T-helper 17 cell (primary cell): ENCODE results near the gene PPP1R12B. TPM values are rescaled to one million over a fixed set of nuclear protein-coding genes. Genes with fewer than 3 reads are reported as not detected.
A peak's percentile ranks its signal among the peaks of the same experiment; 100 is the strongest.

Experiments
- ATAC-seq: fragments of 150-1000 bp; cut with Tn5 transposase; 2 replicates; pipeline ENCODE4 v1.10.0; 2021; ENCODE audit warnings: mild to moderate bottlenecking, moderate library complexity
- DNase-seq, 3 donors: peaks; one replicate each; pipeline versions ENCODE4 v3.0.0 to v3.0.0-alpha.2; 2020 to 2021
- H3K9me3 ChIP-seq: one replicate; pipeline ENCODE4 v1.7.0; 2013; ENCODE audit warnings: low read length, mild to moderate bottlenecking; ENCODE audit not compliant: control insufficient read depth, poor library complexity, severe bottlenecking
- H3K27ac Mint-ChIP-seq: one replicate; pipeline ENCODE4 v1.8.0; 2022; ENCODE audit warnings: mild to moderate bottlenecking, moderate library complexity, mixed read lengths
- H3K27me3 Mint-ChIP-seq: one replicate; pipeline ENCODE4 v1.8.0; 2022; ENCODE audit warnings: mixed read lengths
- H3K36me3 Mint-ChIP-seq: one replicate; pipeline ENCODE4 v1.8.0; 2022; ENCODE audit warnings: low read depth, mixed read lengths
- H3K4me1 Mint-ChIP-seq: one replicate; pipeline ENCODE4 v1.8.0; 2022; ENCODE audit warnings: mild to moderate bottlenecking, mixed read lengths
- H3K4me3 Mint-ChIP-seq: one replicate; pipeline ENCODE4 v1.8.0; 2022; ENCODE audit warnings: mild to moderate bottlenecking, moderate library complexity, mixed read lengths
- total RNA-seq, 4 donors: library from RNA in 2 of 4; stranded (reverse) in 2 of 4; gene quantifications; one replicate each; pipeline ENCODE4 v1.2.3 and lab custom pipeline; 2022 to 2026

The PPP1R12B gene, protein sequence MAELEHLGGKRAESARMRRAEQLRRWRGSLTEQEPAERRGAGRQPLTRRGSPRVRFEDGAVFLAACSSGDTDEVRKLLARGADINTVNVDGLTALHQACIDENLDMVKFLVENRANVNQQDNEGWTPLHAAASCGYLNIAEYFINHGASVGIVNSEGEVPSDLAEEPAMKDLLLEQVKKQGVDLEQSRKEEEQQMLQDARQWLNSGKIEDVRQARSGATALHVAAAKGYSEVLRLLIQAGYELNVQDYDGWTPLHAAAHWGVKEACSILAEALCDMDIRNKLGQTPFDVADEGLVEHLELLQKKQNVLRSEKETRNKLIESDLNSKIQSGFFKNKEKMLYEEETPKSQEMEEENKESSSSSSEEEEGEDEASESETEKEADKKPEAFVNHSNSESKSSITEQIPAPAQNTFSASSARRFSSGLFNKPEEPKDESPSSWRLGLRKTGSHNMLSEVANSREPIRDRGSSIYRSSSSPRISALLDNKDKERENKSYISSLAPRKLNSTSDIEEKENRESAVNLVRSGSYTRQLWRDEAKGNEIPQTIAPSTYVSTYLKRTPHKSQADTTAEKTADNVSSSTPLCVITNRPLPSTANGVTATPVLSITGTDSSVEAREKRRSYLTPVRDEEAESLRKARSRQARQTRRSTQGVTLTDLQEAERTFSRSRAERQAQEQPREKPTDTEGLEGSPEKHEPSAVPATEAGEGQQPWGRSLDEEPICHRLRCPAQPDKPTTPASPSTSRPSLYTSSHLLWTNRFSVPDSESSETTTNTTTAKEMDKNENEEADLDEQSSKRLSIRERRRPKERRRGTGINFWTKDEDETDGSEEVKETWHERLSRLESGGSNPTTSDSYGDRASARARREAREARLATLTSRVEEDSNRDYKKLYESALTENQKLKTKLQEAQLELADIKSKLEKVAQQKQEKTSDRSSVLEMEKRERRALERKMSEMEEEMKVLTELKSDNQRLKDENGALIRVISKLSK
- total RNA-seq = 10 to 100 TPM; 28.6 to 30.4 TPM
- total RNA-seq (lab: John Stamatoyannopoulos, UW) = 38.7 to 49.7 reads per million in 2 donors

DNA sequence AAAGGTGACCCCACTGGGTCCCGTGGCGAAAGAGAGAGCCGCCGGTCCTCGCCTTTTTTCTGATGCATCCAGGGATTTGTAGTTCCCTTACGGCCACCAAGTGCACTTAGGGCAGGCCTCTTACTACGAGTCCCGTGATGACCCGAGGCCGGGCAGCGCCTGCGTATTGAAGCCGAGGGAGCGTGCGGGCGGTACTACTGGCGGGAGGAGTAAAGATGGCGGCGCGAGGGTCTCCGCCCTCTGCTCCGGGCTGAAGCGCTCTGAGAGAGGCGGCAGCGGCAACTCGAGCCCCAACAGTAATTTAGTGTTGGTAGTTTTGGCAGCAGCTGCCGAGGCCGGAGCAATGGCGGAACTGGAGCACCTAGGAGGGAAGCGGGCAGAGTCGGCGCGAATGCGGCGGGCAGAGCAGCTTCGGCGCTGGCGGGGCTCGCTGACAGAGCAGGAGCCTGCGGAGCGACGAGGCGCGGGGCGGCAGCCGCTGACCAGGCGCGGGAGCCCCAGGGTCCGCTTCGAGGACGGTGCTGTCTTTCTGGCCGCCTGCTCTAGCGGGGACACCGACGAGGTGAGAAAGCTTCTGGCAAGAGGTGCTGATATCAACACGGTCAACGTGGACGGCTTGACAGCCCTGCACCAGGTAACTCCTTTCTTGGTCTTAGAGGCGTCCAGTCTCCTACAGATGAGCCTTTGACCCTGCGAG lies at the start of gene PPP1R12B:
Gene PPP1R12B, plus strand, starts transcription at position 191 of the 697 bp plus-strand sequence. Its CDS starts 153 bp downstream, at position 344.
- ATAC-seq = peak; percentile 97
- peaks cover 5% of the 10 kb centered on the region for H3K36me3 Mint-ChIP-seq

DNA sequence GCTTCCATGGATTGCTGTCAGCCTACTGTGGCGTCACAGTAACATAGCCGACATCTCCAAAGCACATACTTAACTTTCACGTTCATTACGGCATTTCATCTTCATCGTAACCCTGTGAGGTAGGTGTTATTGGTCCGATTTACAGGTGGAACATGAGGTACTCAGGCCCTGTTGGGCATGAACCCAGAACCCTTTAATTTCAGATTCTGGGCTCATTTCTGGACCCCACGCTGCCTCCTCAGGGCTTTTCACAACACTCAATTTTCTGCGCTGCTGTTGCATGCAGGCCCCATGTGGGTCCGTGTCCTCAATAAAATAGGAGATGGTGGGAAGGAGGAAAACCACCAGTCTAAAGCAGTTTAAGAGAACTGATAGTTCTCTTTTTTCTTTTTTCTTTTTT lies 46.3 kb upstream of the PPP1R12B start:
- peaks cover 11% of the 10 kb centered on the region for H3K27me3 Mint-ChIP-seq
- H3K27ac Mint-ChIP-seq = no peak overlapping the region
- H3K36me3 Mint-ChIP-seq = no peaks in the 10 kb centered on the region
- peaks cover 5% of the 10 kb centered on the region for H3K4me1 Mint-ChIP-seq
- H3K4me3 Mint-ChIP-seq = no peak overlapping the region
- DNase-seq = no peak
- ATAC-seq = no peak
- no peaks in the 10 kb centered on the region for H3K9me3 ChIP-seq

More for the DNA sequence above, at the start of gene PPP1R12B:
- no peaks in the 10 kb centered on the region for H3K27me3 Mint-ChIP-seq
- peak within 1 kb of the TSS; percentile 98 for H3K4me3 Mint-ChIP-seq
- H3K9me3 ChIP-seq = no peaks in the 10 kb centered on the region
- H3K27ac Mint-ChIP-seq = peak within 1 kb of the TSS; percentile 87
- peak; percentile 91 to 94 (median 92) for DNase-seq
- peaks cover 28% of the 10 kb centered on the region for H3K4me1 Mint-ChIP-seq

DNA sequence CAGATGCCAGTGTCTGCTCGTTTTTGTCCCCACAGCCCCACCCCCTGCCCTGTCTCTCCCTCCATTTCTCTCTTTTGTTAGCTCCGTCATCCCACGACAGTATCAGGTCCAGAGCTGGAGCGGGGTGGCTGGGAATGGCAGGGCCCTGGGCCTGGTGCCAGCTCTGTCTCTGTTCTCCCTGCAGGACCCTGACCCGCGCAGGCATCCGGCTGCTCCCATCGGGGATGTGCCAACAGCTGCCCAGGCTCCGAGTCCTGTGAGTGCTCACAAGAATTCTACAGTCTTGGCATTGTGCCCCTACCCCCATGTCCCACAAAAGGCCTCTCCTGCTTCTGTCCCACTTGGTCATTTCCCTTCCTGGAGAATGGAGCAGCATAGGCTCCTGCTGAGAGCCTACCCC lies 44.1 kb upstream of the PPP1R12B start:
- ATAC-seq (no peak), DNase-seq (no peak)
- H3K9me3 ChIP-seq = no peaks in the 10 kb centered on the region
- H3K27ac Mint-ChIP-seq = peak overlapping the region; percentile 83
- peaks cover 11% of the 10 kb centered on the region for H3K27me3 Mint-ChIP-seq
- H3K4me1 Mint-ChIP-seq = peaks cover 3% of the 10 kb centered on the region
- no peak overlapping the region for H3K4me3 Mint-ChIP-seq
- no peaks in the 10 kb centered on the region for H3K36me3 Mint-ChIP-seq

DNA sequence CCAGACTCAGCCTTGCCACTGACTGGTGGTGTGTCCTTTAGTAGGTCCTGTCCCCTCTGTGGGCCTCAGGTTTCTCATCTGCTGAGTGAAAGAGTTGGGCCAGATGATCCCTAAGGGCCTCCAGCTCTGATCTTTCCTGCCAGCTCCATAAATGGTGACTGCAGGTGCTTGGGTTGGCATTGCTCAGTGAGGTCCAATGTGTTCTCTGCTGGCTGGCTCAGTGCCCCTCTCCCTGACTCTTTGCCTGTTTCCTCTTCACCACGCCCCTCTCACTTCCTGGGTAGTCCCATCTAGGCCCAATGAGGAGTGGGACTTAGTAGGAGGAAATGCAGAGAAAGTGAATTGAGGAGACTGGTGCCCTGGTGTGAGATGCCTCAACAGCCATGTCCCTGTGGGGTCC lies 43.3 kb upstream of the PPP1R12B start:
- DNase-seq = no peak
- Mint-ChIP-seq H3K27me3 (peaks cover 11% of the 10 kb centered on the region), H3K36me3 (no peaks in the 10 kb centered on the region), H3K27ac (no peak overlapping the region), H3K4me3 (no peak overlapping the region), H3K4me1 (peaks cover 3% of the 10 kb centered on the region)
- no peaks in the 10 kb centered on the region for H3K9me3 ChIP-seq
- no peak for ATAC-seq

DNA sequence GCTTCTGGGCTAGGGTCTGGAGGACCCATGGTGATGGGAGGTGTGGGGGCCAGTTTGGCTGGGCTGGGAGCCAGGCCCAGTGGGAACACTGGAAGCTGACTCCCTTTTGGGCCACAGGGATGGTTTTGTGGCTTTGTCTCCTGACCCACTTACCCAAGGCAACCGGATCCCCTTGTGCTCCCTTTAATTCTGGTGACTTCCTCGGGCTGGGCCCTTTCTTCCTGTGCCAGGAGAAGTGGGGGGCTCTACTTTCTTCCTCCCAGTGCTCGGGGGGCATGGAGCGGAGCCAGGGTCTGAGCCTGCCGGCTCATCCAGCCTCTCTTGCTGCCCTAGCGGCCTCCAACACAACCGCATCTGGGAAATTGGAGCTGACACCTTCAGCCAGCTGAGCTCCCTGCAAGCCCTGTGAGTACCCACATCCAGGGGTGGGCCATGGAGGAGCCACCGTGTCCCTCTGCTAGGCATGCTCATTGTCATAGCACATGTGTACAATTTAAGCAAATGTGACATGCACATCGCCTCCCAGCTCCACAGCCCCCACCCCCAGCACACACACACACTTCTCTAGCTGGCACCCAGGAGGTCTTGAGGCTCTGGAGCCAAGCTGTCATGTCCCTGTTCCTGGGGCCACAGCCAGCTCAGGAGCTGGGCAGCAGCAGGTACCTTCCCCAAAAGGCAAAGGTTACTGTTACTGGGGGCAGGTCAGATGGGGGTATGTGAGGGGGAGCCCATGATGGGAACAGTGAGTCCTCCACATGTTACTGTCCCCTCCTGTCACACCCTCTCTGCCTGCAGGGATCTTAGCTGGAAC lies 41.8 kb upstream of the PPP1R12B start:
- H3K27ac Mint-ChIP-seq = no peak overlapping the region
- H3K4me3 Mint-ChIP-seq = no peak overlapping the region
- ATAC-seq (no peak), DNase-seq (no peak)
- no peaks in the 10 kb centered on the region for H3K36me3 Mint-ChIP-seq
- H3K27me3 Mint-ChIP-seq = peaks cover 12% of the 10 kb centered on the region
- no peaks in the 10 kb centered on the region for H3K9me3 ChIP-seq
- peaks cover 3% of the 10 kb centered on the region for H3K4me1 Mint-ChIP-seq

DNA sequence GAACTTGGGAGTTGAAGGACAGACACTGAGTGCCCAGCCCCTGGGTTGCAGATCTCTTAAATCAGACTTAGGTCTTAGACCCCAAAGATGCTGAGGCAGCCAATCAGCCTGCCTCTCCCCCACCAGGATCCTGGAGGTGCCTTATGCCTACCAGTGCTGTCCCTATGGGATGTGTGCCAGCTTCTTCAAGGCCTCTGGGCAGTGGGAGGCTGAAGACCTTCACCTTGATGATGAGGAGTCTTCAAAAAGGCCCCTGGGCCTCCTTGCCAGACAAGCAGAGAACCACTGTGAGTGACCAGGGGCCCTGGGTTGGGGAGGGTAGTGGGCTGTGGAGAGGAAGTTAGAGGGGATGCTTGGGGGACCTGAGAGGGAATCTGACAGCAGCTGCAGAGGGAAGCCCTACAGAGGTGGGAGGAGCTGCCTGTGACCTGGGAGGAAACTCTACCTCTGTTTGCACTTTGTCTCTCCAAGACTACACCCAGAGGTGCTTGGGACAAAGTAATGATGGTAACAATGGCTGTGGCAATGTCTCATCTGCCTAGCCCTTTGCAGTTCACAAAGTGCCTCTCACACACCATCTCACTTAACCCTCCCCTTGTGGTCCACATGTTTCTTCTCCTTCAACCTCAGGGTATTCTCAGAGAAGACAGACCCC lies 38.3 kb upstream of the PPP1R12B start:
- no peak for DNase-seq
- no peaks in the 10 kb centered on the region for H3K9me3 ChIP-seq
- Mint-ChIP-seq H3K4me1 (no peaks in the 10 kb centered on the region), H3K4me3 (no peak overlapping the region), H3K27me3 (peaks cover 15% of the 10 kb centered on the region), H3K36me3 (no peaks in the 10 kb centered on the region), H3K27ac (no peak overlapping the region)
- no peak for ATAC-seq

DNA sequence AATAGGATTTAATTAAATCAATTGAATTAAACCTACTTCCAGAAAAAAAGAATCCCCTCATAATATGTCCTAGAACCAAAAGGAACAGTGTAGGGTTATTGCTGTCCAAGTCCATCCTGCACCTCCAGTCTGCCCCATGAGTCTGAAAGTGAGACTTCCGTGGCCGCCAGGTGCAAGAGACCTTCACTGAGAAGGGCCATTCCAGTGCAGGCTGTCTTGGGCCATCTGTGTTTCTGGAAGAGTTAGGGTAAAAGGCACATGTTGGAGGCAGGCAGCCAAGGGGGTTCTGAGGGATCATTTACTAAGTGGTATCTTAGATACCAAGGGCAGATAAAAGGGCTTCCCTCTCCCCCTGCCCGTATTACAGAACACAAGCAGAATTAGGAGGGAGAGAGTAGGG lies 37.8 kb upstream of the PPP1R12B start:
- DNase-seq (no peak), ATAC-seq (no peak)
- H3K27ac Mint-ChIP-seq = no peak overlapping the region
- no peaks in the 10 kb centered on the region for H3K9me3 ChIP-seq
- H3K4me1 Mint-ChIP-seq = peaks cover 2% of the 10 kb centered on the region
- no peaks in the 10 kb centered on the region for H3K36me3 Mint-ChIP-seq
- no peak overlapping the region for H3K4me3 Mint-ChIP-seq
- H3K27me3 Mint-ChIP-seq = peaks cover 15% of the 10 kb centered on the region

DNA sequence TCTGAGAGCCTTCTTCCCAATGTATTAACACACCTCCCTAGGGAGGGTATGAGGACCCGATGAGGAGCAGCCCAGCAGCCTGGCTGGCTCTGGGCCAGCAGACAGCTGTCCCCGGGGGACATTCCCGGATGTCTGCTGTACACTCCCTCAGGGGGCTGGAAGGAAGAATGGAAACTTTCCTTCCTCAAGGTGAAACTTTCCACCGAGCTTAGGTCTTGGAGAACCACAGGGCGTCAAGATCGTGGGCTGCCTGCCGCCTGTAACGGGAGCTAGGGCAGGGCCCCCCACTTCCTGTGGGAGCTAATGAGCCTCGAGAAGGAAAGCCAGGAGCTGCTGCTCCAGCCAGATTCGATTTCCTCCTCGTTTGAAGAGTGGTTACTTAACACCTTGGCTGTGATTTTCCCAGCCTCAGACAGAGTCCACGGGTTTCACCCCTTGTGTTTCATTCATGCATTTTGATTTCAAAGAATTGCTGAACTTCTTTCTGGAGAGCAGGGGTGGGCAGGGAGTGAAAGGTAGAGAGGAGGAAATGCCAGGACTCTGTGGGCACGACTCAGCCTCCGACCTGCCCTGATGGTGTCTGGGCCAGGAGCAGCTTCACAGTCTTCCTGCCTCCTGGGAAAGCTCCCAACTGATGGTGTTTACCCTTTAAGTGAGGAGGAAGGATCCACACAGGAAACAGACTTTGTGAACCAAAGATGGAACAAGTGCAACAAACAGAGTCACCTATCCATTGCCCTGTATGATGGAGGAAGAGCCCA lies 36.4 kb upstream of the PPP1R12B start:
- ATAC-seq (no peak), DNase-seq (no peak)
- no peaks in the 10 kb centered on the region for H3K9me3 ChIP-seq
- peaks cover 15% of the 10 kb centered on the region for H3K27me3 Mint-ChIP-seq
- no peaks in the 10 kb centered on the region for H3K36me3 Mint-ChIP-seq
- H3K4me1 Mint-ChIP-seq = peaks cover 2% of the 10 kb centered on the region
- no peak overlapping the region for H3K4me3 Mint-ChIP-seq
- H3K27ac Mint-ChIP-seq = no peak overlapping the region

DNA sequence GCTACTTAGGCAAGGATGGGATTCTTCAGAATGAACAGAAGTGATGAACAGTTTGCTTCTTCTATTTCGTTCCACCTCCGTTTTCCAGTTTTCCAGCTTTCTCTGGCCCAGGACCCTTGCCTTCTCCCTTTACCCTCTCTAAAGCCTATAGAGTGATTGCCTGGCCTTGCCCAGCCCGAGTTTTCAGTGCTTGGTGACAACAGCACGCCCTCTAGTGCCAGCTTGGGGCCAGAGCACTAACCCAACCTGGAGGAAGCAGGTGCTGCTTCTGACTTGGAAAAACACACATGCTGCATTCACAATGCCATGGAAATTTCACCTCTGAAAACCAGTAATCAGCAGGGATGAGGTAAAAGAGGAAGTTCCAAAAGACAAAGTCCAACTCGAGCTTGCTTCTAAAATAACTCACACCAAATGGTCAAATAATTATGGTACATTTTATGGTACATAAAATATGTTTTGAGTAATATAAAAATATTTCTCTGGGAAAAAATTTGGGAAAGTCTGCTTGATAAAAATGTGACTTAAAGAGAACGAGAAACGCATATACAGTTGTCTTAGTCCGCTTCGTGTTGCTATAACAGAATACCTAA lies 32.8 kb upstream of the PPP1R12B start:
- H3K4me1 Mint-ChIP-seq = peaks cover 6% of the 10 kb centered on the region
- H3K9me3 ChIP-seq = no peaks in the 10 kb centered on the region
- peaks cover 25% of the 10 kb centered on the region for H3K27me3 Mint-ChIP-seq
- peak; percentile 52 to 69 (median 54) for DNase-seq
- no peak overlapping the region for H3K27ac Mint-ChIP-seq
- no peaks in the 10 kb centered on the region for H3K36me3 Mint-ChIP-seq
- H3K4me3 Mint-ChIP-seq = no peak overlapping the region
- ATAC-seq = peak; percentile 86

DNA sequence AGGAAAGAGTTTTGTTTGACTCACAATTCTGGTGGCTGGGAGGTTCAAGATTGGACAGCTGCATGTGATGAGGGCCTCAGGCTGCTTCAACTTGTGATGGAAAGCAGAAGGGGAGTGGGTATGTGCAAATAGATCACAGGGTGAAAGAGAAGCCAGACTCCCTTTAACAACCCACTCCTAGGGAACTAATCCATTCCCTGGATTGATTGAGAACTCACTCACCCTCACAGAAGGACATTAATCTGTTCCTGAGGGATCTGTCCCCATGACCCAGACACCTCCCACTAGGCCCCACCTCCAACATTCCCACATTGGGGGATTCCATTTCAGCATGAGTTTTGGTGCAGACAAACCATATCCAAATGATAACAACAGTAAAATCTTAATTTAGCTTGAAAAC lies 32.3 kb upstream of the PPP1R12B start:
- Mint-ChIP-seq H3K4me1 (peaks cover 6% of the 10 kb centered on the region), H3K27ac (peak overlapping the region; percentile 19), H3K27me3 (peaks cover 25% of the 10 kb centered on the region), H3K4me3 (no peak overlapping the region), H3K36me3 (no peaks in the 10 kb centered on the region)
- ATAC-seq = no peak
- DNase-seq = no peak
- H3K9me3 ChIP-seq = no peaks in the 10 kb centered on the region
